Endothelial cell of umbilical vein (primary cell): ENCODE results near the gene HTRA1. TPM values are rescaled to one million over a fixed set of nuclear protein-coding genes. Genes with fewer than 3 reads are reported as not detected.
A peak's percentile ranks its signal among the peaks of the same experiment; 100 is the strongest.

Source experiments
- BruUV-seq: library from RNA; stranded (reverse); fragments of 400-500 nt; replicated peaks from 2 replicates; lab custom pipeline; 2021; lab: Mats Ljungman, UMichigan
- CTCF ChIA-PET: fragments of 300-600, 350-600 bp; sonication (Branson Sonifier 250); formaldehyde crosslinking; loops from one replicate; lab custom pipeline; 2021; ENCODE audit warnings: antibody characterized with exemption, inconsistent platforms; lab: Charles Lee
- POLR2A ChIA-PET: fragments of 300-600, 350-600 bp; sonication (Branson Sonifier 250); formaldehyde crosslinking; loops from one replicate; lab custom pipeline; 2021; ENCODE audit warnings: antibody characterized with exemption, inconsistent platforms; lab: Charles Lee
- DNase-seq: peaks from one replicate; pipeline ENCODE4 v3.0.0-alpha.2; 2011; ENCODE audit warnings: low read depth, low spot score
- FAIRE-seq: peaks from 2 replicates; lab custom pipeline; 2011; peaks lifted over from hg19 to GRCh38; lab: Jason Lieb, UNC
- H2AFZ ChIP-seq: 2 replicates; pipeline ENCODE4 v1.6.0; 2012; ENCODE audit warnings: low read depth, low read length, control low read depth, inconsistent platforms
- H3K27ac ChIP-seq: 2 replicates; pipeline ENCODE4 v1.5.1; 2011; ENCODE audit warnings: low read depth, mild to moderate bottlenecking, control low read depth, low read length, moderate library complexity; ENCODE audit not compliant: insufficient read depth
- H3K27me3 ChIP-seq, 2 experiments: 2 replicates each; pipeline versions ENCODE4 v1.6.0 to v1.6.1; 2011; ENCODE audit warnings: low read length in 2 of 2, mixed read lengths in 1 of 2; ENCODE audit not compliant: control insufficient read depth in 2 of 2, insufficient read depth in 2 of 2
- H3K36me3 ChIP-seq, 2 experiments: 2 replicates in 1 of 2; 3 replicates in 1 of 2; pipeline ENCODE4 v1.5.1; 2011; ENCODE audit warnings: low read length in 2 of 2, mild to moderate bottlenecking in 1 of 2, moderate library complexity in 1 of 2; ENCODE audit not compliant: control insufficient read depth in 2 of 2, insufficient read depth in 2 of 2; ENCODE audit errors: extremely low read depth in 1 of 2
- H3K4me1 ChIP-seq: 3 replicates; pipeline ENCODE4 v1.5.1; 2011; ENCODE audit warnings: mild to moderate bottlenecking, low read length; ENCODE audit not compliant: control insufficient read depth, insufficient read depth; ENCODE audit errors: extremely low read depth
- H3K4me2 ChIP-seq: 2 replicates; pipeline ENCODE4 v1.6.1; 2011; ENCODE audit warnings: low read length, control low read depth, mixed read lengths; ENCODE audit not compliant: insufficient read depth
- H3K4me3 ChIP-seq, 3 experiments: fragments of 200-600 bp in 1 of 3; sonication (generic), shearing (Covaris generic) in 1 of 3; replicated peaks in 1 of 3; 2 replicates each; pipeline ENCODE4 v1.5.1; 2011 to 2016; ENCODE audit warnings: control low read depth in 3 of 3, low read length in 3 of 3, mild to moderate bottlenecking in 2 of 3, inconsistent platforms in 1 of 3, low read depth in 1 of 3, moderate library complexity in 1 of 3; ENCODE audit not compliant: insufficient read depth in 1 of 3
- H3K79me2 ChIP-seq: 2 replicates; pipeline ENCODE4 v1.6.0; 2012; ENCODE audit warnings: low read length, inconsistent platforms; ENCODE audit not compliant: control insufficient read depth, insufficient read depth
- H3K9ac ChIP-seq: replicated peaks from 2 replicates; pipeline ENCODE3; 2011; ENCODE audit warnings: low read length, control low read depth; ENCODE audit not compliant: insufficient read depth; ENCODE audit errors: extremely low read depth
- H3K9me1 ChIP-seq: replicated peaks from 3 replicates; pipeline ENCODE4 v1.6.0; 2011; ENCODE audit warnings: mild to moderate bottlenecking, low read length; ENCODE audit not compliant: control insufficient read depth, insufficient read depth; ENCODE audit errors: extremely low read depth
- H3K9me3 ChIP-seq: replicated peaks from 2 replicates; pipeline ENCODE4 v1.5.1; 2012; ENCODE audit warnings: low read length, inconsistent platforms; ENCODE audit not compliant: control insufficient read depth, insufficient read depth
- H4K20me1 ChIP-seq: replicated peaks from 2 replicates; pipeline ENCODE3; 2011; ENCODE audit warnings: mild to moderate bottlenecking, low read length; ENCODE audit not compliant: control insufficient read depth, insufficient read depth; ENCODE audit errors: extremely low read depth
- EZH2 ChIP-seq: IDR thresholded peaks from 2 replicates; pipeline ENCODE4 v1.6.1; 2012; ENCODE audit warnings: borderline replicate concordance, low read depth, mild to moderate bottlenecking, moderate library complexity, low read length, inconsistent platforms; ENCODE audit not compliant: severe bottlenecking
- FOS ChIP-seq: IDR thresholded peaks from 2 replicates; pipeline ENCODE4 v1.6.1; 2011; ENCODE audit warnings: mild to moderate bottlenecking, low read length, moderate library complexity, borderline replicate concordance; ENCODE audit not compliant: insufficient read depth
- GATA2 ChIP-seq: IDR thresholded peaks from 2 replicates; pipeline ENCODE4 v1.7.0; 2011; ENCODE audit warnings: low read depth, mild to moderate bottlenecking, moderate library complexity, mixed read lengths, low read length; ENCODE audit not compliant: insufficient read length, insufficient read depth
- JUN ChIP-seq: IDR thresholded peaks from 2 replicates; pipeline ENCODE4 v1.6.1; 2011; ENCODE audit warnings: borderline replicate concordance, low read depth; ENCODE audit not compliant: insufficient read length, insufficient read depth
- MYC ChIP-seq: IDR thresholded peaks from one replicate; pipeline ENCODE4 v1.6.1; 2011; ENCODE audit warnings: mild to moderate bottlenecking, low read depth, low read length
- POLR2A ChIP-seq: IDR thresholded peaks from 2 replicates; pipeline ENCODE4 v1.6.1; 2012; ENCODE audit warnings: low read depth, mild to moderate bottlenecking, control low read depth, low read length
- POLR2AphosphoS5 ChIP-seq: IDR thresholded peaks from 2 replicates; pipeline ENCODE4 v1.6.1; 2012; ENCODE audit warnings: low read depth, mild to moderate bottlenecking, control low read depth, low read length, moderate library complexity; ENCODE audit not compliant: insufficient read depth
- dilution Hi-C: fragments of 300-500 bp; cut with MboI; formaldehyde crosslinking; loops from one replicate; pipeline ENCODE4 v1.15.0; 2019; ENCODE audit warnings: low sequenced_read_pairs; ENCODE audit not compliant: extremely low pct_ligation_motif_present
- intact Hi-C: fragments of 100-400 bp; cut with micrococcal nuclease; formaldehyde crosslinking; loops from one replicate; pipeline ENCODE4 v1.10.0; 2022
- polyA plus RNA-seq, 4 experiments: library from polyadenylated mRNA; depleted of rRNA in 3 of 4; stranded (reverse) in 3 of 4; unstranded in 1 of 4; fragments of >200 nt; gene quantifications; 2 replicates each; pipeline versions ENCODE4 v1.2.1 to v1.2.3, GENCODE V29; 2011 to 2012; ENCODE audit warnings: missing spikeins in 1 of 4
- total RNA-seq: library from RNA; stranded (reverse); gene quantifications from 2 replicates; pipeline ENCODE4 v1.2.3, GENCODE V29; 2021
- TF ChIP-seq, protein P1 (sequence below), 2 donors: IDR thresholded peaks; 1 replicate in 1 of 2; 2 replicates in 1 of 2; pipeline ENCODE4 v1.5.1; 2011; ENCODE audit warnings: low read length in 2 of 2, mild to moderate bottlenecking in 2 of 2, moderate library complexity in 2 of 2, control low read depth in 1 of 2, inconsistent platforms in 1 of 2, low read depth in 1 of 2; ENCODE audit not compliant: insufficient read depth in 1 of 2; ENCODE audit errors: extremely low read depth in 1 of 2
- TF ChIP-seq, protein P2 (sequence below): IDR thresholded peaks from 2 replicates; pipeline ENCODE4 v1.6.1; 2011; ENCODE audit not compliant: insufficient read depth, insufficient read length

The HTRA1 gene
- total and polyA plus RNA-seq, 2 donors (not counting 3 experiments of a cell fraction or from before 2014, with no cell fraction given): 192 to 270 TPM

DNA sequence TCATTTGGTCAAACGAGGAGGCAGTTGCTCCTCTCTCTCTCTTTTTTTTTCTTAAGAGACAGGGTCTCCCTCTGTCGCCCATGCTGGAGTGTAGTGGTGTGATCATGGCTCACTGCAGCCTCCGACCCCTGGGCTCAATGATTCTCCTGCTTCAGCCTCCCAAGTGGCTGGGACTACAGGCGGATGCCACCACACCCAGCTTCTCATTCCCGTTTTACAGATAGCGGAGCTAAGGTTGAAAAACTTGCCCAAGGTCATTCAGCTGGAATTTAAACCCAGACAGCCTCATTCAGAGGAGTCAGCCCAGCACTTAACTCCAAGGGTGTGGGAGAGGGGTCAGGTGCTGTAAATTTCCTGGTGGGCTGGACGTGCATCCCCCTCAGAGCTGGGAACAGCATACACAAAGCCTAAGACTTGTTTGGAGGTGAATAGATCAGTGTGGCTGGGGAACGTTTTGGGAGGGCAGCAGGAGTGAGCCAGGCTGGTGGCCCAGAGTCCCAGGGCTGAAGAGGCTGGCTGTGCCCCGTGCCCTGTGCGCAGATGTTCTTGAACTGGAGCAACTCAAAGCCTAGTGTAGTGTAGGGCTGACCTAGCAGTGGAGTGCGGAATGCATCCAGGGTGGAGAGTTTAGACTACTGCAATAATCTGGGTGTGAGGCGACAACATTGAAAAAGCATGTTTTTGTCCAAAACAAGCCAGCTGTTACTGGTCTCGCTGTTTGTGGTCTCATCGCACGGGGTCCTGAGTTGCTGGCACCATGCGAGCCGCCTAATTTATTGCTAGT, 2.3 kb downstream of the HTRA1 start:
- ChIA-PET POLR2A (no interaction called here), CTCF (interaction anchor here (2.0 to 3.0 kb wide), 3 partner anchors 31 to 102 kb away, joined by 6 to 15 read pairs (median 6); no protein-coding TSS in a partner anchor)
- FAIRE-seq (no peak), DNase-seq (no peak)
- BruUV-seq: no TSS peak
- H3K4me3 ChIP-seq: peak overlapping the region in 2 of 3 experiments; percentile 71 to 88
- H3K27me3 ChIP-seq: no peaks in the 10 kb centered on the region
- H3K79me2 ChIP-seq: peaks cover 13% of the 10 kb centered on the region
- H2AFZ ChIP-seq: no peak overlapping the region
- H3K9me3 ChIP-seq: no peaks in the 10 kb centered on the region
- TF ChIP-seq, protein P1, sequence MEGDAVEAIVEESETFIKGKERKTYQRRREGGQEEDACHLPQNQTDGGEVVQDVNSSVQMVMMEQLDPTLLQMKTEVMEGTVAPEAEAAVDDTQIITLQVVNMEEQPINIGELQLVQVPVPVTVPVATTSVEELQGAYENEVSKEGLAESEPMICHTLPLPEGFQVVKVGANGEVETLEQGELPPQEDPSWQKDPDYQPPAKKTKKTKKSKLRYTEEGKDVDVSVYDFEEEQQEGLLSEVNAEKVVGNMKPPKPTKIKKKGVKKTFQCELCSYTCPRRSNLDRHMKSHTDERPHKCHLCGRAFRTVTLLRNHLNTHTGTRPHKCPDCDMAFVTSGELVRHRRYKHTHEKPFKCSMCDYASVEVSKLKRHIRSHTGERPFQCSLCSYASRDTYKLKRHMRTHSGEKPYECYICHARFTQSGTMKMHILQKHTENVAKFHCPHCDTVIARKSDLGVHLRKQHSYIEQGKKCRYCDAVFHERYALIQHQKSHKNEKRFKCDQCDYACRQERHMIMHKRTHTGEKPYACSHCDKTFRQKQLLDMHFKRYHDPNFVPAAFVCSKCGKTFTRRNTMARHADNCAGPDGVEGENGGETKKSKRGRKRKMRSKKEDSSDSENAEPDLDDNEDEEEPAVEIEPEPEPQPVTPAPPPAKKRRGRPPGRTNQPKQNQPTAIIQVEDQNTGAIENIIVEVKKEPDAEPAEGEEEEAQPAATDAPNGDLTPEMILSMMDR (IDR thresholded peaks at IDR 0.05; ENCODE audit: extremely low read depth in 1 of 2, insufficient read depth in 1 of 2, low read depth in 1 of 2, low read length in 2 of 2): no peak
- no peak for TF ChIP-seq GATA2
- TF ChIP-seq MYC: no peak
- TF ChIP-seq, protein P2, sequence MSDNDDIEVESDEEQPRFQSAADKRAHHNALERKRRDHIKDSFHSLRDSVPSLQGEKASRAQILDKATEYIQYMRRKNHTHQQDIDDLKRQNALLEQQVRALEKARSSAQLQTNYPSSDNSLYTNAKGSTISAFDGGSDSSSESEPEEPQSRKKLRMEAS: no peak
- TF ChIP-seq JUN: no peak
- no peak for TF ChIP-seq EZH2
- no peak for TF ChIP-seq POLR2A
- TF ChIP-seq FOS: no peak
- TF ChIP-seq POLR2AphosphoS5: no peak
- dilution Hi-C loops: no loop called here
- no peaks in the 10 kb centered on the region for H4K20me1 ChIP-seq
- intact Hi-C loops: loop anchor here (1.0 to 10.0 kb wide), 4 partner anchors 41 to 1951 kb away; partner anchors contain the start of genes OAT and PLEKHA1
- no peaks in the 10 kb centered on the region for H3K9me1 ChIP-seq
- H3K4me1 ChIP-seq: peaks cover 15% of the 10 kb centered on the region
- H3K9ac ChIP-seq: no peak overlapping the region
- peak overlapping the region; percentile 89 for H3K4me2 ChIP-seq
- no peak overlapping the region for H3K27ac ChIP-seq
- H3K36me3 ChIP-seq: no peaks in the 10 kb centered on the region
